ENCODE results near the gene STRIP1.

DNA sequence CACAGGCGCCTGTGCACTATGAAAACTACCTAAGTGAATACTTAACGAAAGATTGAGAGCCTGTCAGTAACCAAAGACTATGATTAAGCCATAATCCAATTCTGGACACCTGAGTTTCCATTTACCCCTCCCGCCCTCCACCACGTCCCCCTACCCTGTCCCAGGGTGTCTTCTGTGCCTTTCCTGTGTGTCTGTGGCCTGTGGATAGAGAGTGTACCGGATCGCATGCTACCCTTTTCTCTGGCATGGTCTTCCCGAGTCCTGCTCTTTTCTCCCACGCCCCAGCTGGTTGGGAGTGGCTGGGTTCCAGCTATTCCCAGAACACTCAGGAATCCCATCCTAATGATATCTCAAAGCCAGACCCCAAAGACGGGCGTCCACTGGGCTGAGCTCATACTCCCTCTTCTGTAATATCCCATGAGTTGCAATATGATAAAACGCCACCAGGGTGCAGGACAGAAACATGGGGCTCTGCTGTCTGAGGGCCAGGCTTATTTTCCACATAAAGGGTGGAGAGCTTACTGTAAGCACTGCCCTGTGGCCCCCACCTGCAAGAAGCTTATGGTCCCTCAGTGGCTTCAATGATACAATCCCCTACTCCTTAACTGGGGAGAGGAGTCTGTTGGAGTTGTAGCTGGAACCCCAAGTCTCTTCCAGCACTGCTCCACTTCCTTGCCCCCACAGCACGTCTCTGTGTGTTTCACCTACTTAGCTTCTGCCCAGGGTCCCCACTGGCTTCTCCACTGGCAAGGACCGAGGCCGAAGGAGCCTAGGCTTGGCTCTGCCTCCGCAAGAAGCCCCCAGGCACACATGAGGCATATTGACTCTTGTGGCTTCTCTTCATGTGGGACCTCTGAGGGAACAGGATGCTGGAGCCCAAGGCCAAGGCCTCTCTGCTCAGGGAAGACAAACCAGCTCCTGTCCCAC is 53.7 kb downstream of the STRIP1 start:
- no peak for TF ChIP-seq YY1 (IDR thresholded peaks at IDR 0.05; ENCODE audit: insufficient read depth, insufficient read length)
- TF ChIP-seq SUZ12 (IDR thresholded peaks at IDR 0.05; ENCODE audit: extremely low read depth, insufficient read depth, insufficient read length): no peak
